ENCODE data around the gene NRG2.

NRG2 gene

DNA sequence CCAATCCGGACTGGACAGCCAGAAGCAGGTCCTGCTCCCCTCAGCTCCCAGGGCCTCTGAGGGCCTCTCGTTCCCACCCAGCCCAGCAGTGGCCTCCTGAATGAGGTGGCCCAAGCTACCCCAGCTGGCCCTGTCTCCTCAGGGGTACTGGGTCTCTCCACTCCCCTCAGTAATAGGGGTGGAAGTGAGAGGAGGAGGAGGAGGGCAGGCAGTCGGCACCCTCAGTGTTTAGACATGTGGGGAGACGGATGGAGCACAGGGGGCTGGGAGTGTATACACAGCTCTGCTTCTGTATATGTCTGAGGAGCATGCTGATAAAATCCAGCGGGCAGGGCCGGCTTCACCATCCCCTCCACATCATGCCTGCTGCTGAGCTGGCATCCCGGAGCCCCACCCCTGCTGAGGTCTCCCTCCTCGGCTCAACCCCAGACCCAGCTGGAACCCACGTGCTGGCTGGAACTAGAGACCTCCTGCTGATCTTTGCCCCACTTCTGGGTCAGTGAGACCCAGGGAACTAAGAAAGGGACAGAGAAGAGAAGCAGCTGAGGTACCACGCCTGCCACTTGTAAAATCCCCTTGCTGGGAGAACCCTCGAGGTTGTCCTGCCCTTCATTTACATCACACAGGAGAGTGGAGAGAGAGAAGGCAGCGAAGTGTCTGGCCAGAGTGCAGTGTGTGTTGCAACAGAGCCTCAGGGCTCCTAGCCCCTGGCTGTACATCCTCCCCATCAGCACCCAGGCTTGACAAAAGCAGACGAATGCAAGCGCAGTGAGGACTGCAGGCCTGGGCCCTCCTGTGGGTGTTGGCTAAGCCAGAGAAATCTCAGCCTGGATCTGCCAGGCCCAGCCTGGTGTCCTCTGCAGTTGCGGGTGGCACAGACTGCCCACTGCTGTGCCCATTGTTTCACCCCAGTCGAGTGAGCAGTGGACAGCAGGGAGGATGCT is 170.0 kb downstream of the NRG2 start:
- Histone ChIP-seq H3K4ac (ENCODE audit: low read depth, low read length) (no peak overlapping the region), H3K9ac (ENCODE audit: low read length) (no peak overlapping the region), H4K8ac (ENCODE audit: low read depth, low read length) (no peak overlapping the region), H3K27me3 (ENCODE audit: insufficient read depth, low read length, poor library complexity) (no peaks in the 10 kb centered on the region), H3K18ac (ENCODE audit: low read length) (no peak overlapping the region), H3K56ac (ENCODE audit: low read length) (no peak overlapping the region), H3K4me1 (ENCODE audit: control insufficient read depth, low read depth, low read length) (no peaks in the 10 kb centered on the region), H3K36me3 (ENCODE audit: control insufficient read depth, insufficient read depth, low read length) (no peaks in the 10 kb centered on the region), H3K4me3 (ENCODE audit: low read length) (no peak overlapping the region), H2AK5ac (ENCODE audit: low read length) (no peak overlapping the region), H3K23ac (ENCODE audit: low read length) (no peak overlapping the region), H3K4me2 (ENCODE audit: low read length) (no peak overlapping the region), H3K79me1 (ENCODE audit: low read length) (no peaks in the 10 kb centered on the region), H2BK5ac (ENCODE audit: low read length) (no peak overlapping the region), H2BK15ac (replicated peaks; ENCODE audit: low read depth) (no peak overlapping the region), H3K27ac (ENCODE audit: low read depth, low read length) (no peak overlapping the region), H3K79me2 (ENCODE audit: control insufficient read depth, insufficient read depth, low read length) (no peaks in the 10 kb centered on the region), H2BK120ac (ENCODE audit: low read depth, low read length) (no peak overlapping the region), H4K5ac (ENCODE audit: low read length) (no peak overlapping the region)
- DNase-seq, result no peak
- no CpG with 5 or more reads among the region's 16 CpGs for WGBS (ENCODE audit: extremely low coverage, insufficient coverage, low lambda C conversion rate)

GRCh38 chr5:139872052-139872766 is 170.9 kb downstream of the NRG2 start:
- no peak overlapping the region for H4K5ac ChIP-seq (ENCODE audit: low read length)
- H3K36me3 ChIP-seq (ENCODE audit: control insufficient read depth, insufficient read depth, low read length), result no peaks in the 10 kb centered on the region
- H3K4me2 ChIP-seq (ENCODE audit: low read length), result no peak overlapping the region
- no peak overlapping the region for H2AK5ac ChIP-seq (ENCODE audit: low read length)
- no peak overlapping the region for H3K56ac ChIP-seq (ENCODE audit: low read length)
- no CpG with 5 or more reads among the region's 9 CpGs for WGBS (ENCODE audit: extremely low coverage, insufficient coverage, low lambda C conversion rate)
- H2BK120ac ChIP-seq (ENCODE audit: low read depth, low read length), result no peak overlapping the region
- no peak overlapping the region for H3K4me3 ChIP-seq (ENCODE audit: low read length)
- H3K79me1 ChIP-seq (ENCODE audit: low read length), result no peaks in the 10 kb centered on the region
- H3K18ac ChIP-seq (ENCODE audit: low read length), result no peak overlapping the region
- H2BK15ac ChIP-seq (replicated peaks; ENCODE audit: low read depth), result no peak overlapping the region
- no peak overlapping the region for H2BK5ac ChIP-seq (ENCODE audit: low read length)
- no peak overlapping the region for H4K8ac ChIP-seq (ENCODE audit: low read depth, low read length)
- H3K79me2 ChIP-seq (ENCODE audit: control insufficient read depth, insufficient read depth, low read length), result no peaks in the 10 kb centered on the region
- no peak overlapping the region for H3K4ac ChIP-seq (ENCODE audit: low read depth, low read length)
- no peak for DNase-seq
- H3K9ac ChIP-seq (ENCODE audit: low read length), result no peak overlapping the region
- no peaks in the 10 kb centered on the region for H3K4me1 ChIP-seq (ENCODE audit: control insufficient read depth, low read depth, low read length)
- H3K23ac ChIP-seq (ENCODE audit: low read length), result no peak overlapping the region
- no peak overlapping the region for H3K27ac ChIP-seq (ENCODE audit: low read depth, low read length)
- no peaks in the 10 kb centered on the region for H3K27me3 ChIP-seq (ENCODE audit: insufficient read depth, low read length, poor library complexity)

- H3K36me3 ChIP-seq (ENCODE audit: control insufficient read depth, insufficient read depth, low read length), result no peaks in the 10 kb centered on the region
- no peak overlapping the region for H3K9ac ChIP-seq (ENCODE audit: low read length)
- no peak overlapping the region for H3K4ac ChIP-seq (ENCODE audit: low read depth, low read length)
- H3K27me3 ChIP-seq (ENCODE audit: insufficient read depth, low read length, poor library complexity), result no peaks in the 10 kb centered on the region
- H3K79me1 ChIP-seq (ENCODE audit: low read length), result no peaks in the 10 kb centered on the region
- no peak overlapping the region for H4K8ac ChIP-seq (ENCODE audit: low read depth, low read length)
- H3K18ac ChIP-seq (ENCODE audit: low read length), result no peak overlapping the region
- H3K4me1 ChIP-seq (ENCODE audit: control insufficient read depth, low read depth, low read length), result no peaks in the 10 kb centered on the region
- no peak overlapping the region for H2AK5ac ChIP-seq (ENCODE audit: low read length)
- H3K4me2 ChIP-seq (ENCODE audit: low read length), result no peak overlapping the region
- no peaks in the 10 kb centered on the region for H3K79me2 ChIP-seq (ENCODE audit: control insufficient read depth, insufficient read depth, low read length)
- no peak for DNase-seq
- no peak overlapping the region for H2BK120ac ChIP-seq (ENCODE audit: low read depth, low read length)
- no peak overlapping the region for H3K4me3 ChIP-seq (ENCODE audit: low read length)
- no peak overlapping the region for H3K56ac ChIP-seq (ENCODE audit: low read length)
- H3K23ac ChIP-seq (ENCODE audit: low read length), result no peak overlapping the region
- H2BK15ac ChIP-seq (replicated peaks; ENCODE audit: low read depth), result no peak overlapping the region
- H4K5ac ChIP-seq (ENCODE audit: low read length), result no peak overlapping the region
- H2BK5ac ChIP-seq (ENCODE audit: low read length), result no peak overlapping the region
- H3K27ac ChIP-seq (ENCODE audit: low read depth, low read length), result no peak overlapping the region
- no CpG with 5 or more reads among the region's 9 CpGs for WGBS (ENCODE audit: extremely low coverage, insufficient coverage, low lambda C conversion rate)
Observed at GRCh38 chr5:139871614-139872013, 171.5 kb downstream of the NRG2 start.

DNA sequence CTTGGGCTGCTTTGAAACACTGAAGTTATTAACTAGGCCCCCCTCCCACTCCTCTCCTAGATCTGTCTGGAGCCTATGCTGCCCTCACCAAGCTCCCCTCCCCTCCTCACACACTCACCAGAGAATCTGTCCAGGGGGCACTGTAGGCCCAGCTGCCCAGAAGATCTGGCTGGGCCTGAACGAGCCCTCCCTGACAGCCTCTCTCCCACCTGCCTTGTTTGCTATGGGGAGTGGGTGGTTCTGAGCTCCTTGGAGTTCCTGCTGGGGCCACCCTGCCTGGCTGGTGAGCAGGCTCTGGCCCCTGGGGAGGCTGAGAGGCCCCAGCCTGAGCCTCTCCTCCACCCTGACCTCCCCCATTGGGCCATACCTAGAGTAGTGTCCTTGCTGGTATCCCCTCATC is 172.4 kb downstream of the NRG2 start:
- no peaks in the 10 kb centered on the region for H3K4me1 ChIP-seq (ENCODE audit: control insufficient read depth, low read depth, low read length)
- no peaks in the 10 kb centered on the region for H3K79me1 ChIP-seq (ENCODE audit: low read length)
- H3K79me2 ChIP-seq (ENCODE audit: control insufficient read depth, insufficient read depth, low read length), result no peaks in the 10 kb centered on the region
- no peak for DNase-seq
- no peak overlapping the region for H3K4me2 ChIP-seq (ENCODE audit: low read length)
- no peaks in the 10 kb centered on the region for H3K27me3 ChIP-seq (ENCODE audit: insufficient read depth, low read length, poor library complexity)
- no peak overlapping the region for H4K5ac ChIP-seq (ENCODE audit: low read length)
- H3K18ac ChIP-seq (ENCODE audit: low read length), result no peak overlapping the region
- no peaks in the 10 kb centered on the region for H3K36me3 ChIP-seq (ENCODE audit: control insufficient read depth, insufficient read depth, low read length)
- H2BK5ac ChIP-seq (ENCODE audit: low read length), result no peak overlapping the region
- H3K23ac ChIP-seq (ENCODE audit: low read length), result no peak overlapping the region
- H3K4me3 ChIP-seq (ENCODE audit: low read length), result no peak overlapping the region
- H3K56ac ChIP-seq (ENCODE audit: low read length), result no peak overlapping the region
- H3K27ac ChIP-seq (ENCODE audit: low read depth, low read length), result no peak overlapping the region
- no CpG with 5 or more reads among the region's 1 CpG for WGBS (ENCODE audit: extremely low coverage, insufficient coverage, low lambda C conversion rate)
- H3K9ac ChIP-seq (ENCODE audit: low read length), result no peak overlapping the region
- no peak overlapping the region for H4K8ac ChIP-seq (ENCODE audit: low read depth, low read length)
- H2AK5ac ChIP-seq (ENCODE audit: low read length), result no peak overlapping the region
- no peak overlapping the region for H3K4ac ChIP-seq (ENCODE audit: low read depth, low read length)
- no peak overlapping the region for H2BK120ac ChIP-seq (ENCODE audit: low read depth, low read length)
- H2BK15ac ChIP-seq (replicated peaks; ENCODE audit: low read depth), result no peak overlapping the region

DNA sequence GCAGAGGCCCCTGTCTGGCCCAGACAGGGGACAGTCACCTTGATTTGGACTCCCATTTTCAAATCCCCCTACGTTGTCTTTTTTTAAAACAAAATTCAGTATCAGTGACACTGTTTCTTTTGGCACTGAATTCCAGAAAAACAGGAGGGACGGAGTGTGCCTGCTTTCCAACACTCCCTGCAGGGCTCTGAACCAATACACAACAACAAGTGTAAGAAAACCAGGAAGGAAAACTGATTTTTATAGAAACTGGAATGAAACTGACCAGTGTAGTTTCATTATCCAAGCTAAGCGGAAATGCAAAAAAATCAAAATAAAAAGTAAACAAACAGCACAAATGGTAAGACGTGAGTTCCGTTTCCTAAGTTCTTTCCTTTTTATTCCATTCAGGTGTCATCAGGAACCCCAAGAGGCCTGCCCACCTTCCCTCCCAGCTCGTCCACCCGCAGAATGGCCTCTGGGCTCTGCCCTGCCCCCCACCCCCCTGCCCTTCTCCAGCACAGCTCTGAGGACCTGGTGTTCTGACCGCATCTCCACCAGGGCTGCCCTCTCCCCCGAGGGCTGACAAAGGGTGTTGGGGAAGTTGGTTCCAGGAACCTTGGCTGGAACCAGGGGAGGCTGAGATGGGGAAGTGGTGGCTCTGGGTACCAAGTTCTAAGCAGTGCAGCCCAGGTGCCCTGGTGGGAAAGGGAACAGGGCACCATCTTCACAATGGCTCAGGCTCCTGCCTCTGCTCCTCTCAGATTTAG is 173.9 kb downstream of the NRG2 start:
- Histone ChIP-seq H3K56ac (ENCODE audit: low read length) (no peak overlapping the region), H2BK15ac (replicated peaks; ENCODE audit: low read depth) (no peak overlapping the region), H4K8ac (ENCODE audit: low read depth, low read length) (no peak overlapping the region), H3K27me3 (ENCODE audit: insufficient read depth, low read length, poor library complexity) (no peaks in the 10 kb centered on the region), H3K79me1 (ENCODE audit: low read length) (no peaks in the 10 kb centered on the region), H3K4ac (ENCODE audit: low read depth, low read length) (no peak overlapping the region), H3K18ac (ENCODE audit: low read length) (no peak overlapping the region), H2BK5ac (ENCODE audit: low read length) (no peak overlapping the region), H3K27ac (ENCODE audit: low read depth, low read length) (no peak overlapping the region), H3K4me3 (ENCODE audit: low read length) (no peak overlapping the region), H3K79me2 (ENCODE audit: control insufficient read depth, insufficient read depth, low read length) (no peaks in the 10 kb centered on the region), H3K36me3 (ENCODE audit: control insufficient read depth, insufficient read depth, low read length) (no peaks in the 10 kb centered on the region), H2BK120ac (ENCODE audit: low read depth, low read length) (no peak overlapping the region), H3K4me2 (ENCODE audit: low read length) (no peak overlapping the region), H3K23ac (ENCODE audit: low read length) (no peak overlapping the region), H3K9ac (ENCODE audit: low read length) (no peak overlapping the region), H2AK5ac (ENCODE audit: low read length) (no peak overlapping the region), H3K4me1 (ENCODE audit: control insufficient read depth, low read depth, low read length) (no peaks in the 10 kb centered on the region), H4K5ac (ENCODE audit: low read length) (no peak overlapping the region)
- no CpG with 5 or more reads among the region's 9 CpGs for WGBS (ENCODE audit: extremely low coverage, insufficient coverage, low lambda C conversion rate)
- DNase-seq, result no peak

Data from mesendoderm (in vitro differentiated cells).